ENCODE data around the gene ARFGAP3.

The ARFGAP3 gene

GRCh38 chr22:42897960-42898359 is 40.9 kb upstream of the ARFGAP3 start:
- TF ChIP-seq CTCF (IDR thresholded peaks at IDR 0.05; ENCODE audit: extremely low read depth, insufficient read depth, missing control alignments) = no peak
- DNase-seq (ENCODE audit: low spot score) = no peak
- in situ Hi-C loops (cut with MboI; ENCODE audit: low pct_unique_long_range_greater_than_20kb, low sequenced_read_pairs, unreplicated experiment) = no loop called here

GRCh38 chr22:42895541-42895981 is 38.5 kb upstream of the ARFGAP3 start:
- no peak for DNase-seq (ENCODE audit: low spot score)
- in situ Hi-C loops (cut with MboI; ENCODE audit: low pct_unique_long_range_greater_than_20kb, low sequenced_read_pairs, unreplicated experiment) = no loop called here
- no peak for TF ChIP-seq CTCF (IDR thresholded peaks at IDR 0.05; ENCODE audit: extremely low read depth, insufficient read depth, missing control alignments)

GRCh38 chr22:42895087-42895486 is 38.0 kb upstream of the ARFGAP3 start:
- no peak for TF ChIP-seq CTCF (IDR thresholded peaks at IDR 0.05; ENCODE audit: extremely low read depth, insufficient read depth, missing control alignments)
- peak; percentile 71 for DNase-seq (ENCODE audit: low spot score)
- in situ Hi-C loops (cut with MboI; ENCODE audit: low pct_unique_long_range_greater_than_20kb, low sequenced_read_pairs, unreplicated experiment) = no loop called here

- TF ChIP-seq CTCF (IDR thresholded peaks at IDR 0.05; ENCODE audit: extremely low read depth, insufficient read depth, missing control alignments) = no peak
- in situ Hi-C loops (cut with MboI; ENCODE audit: low pct_unique_long_range_greater_than_20kb, low sequenced_read_pairs, unreplicated experiment) = no loop called here
- no peak for DNase-seq (ENCODE audit: low spot score)
These were observed 36.5 kb upstream of the ARFGAP3 start for GRCh38 chr22:42893371-42894150.

- in situ Hi-C loops (cut with MboI; ENCODE audit: low pct_unique_long_range_greater_than_20kb, low sequenced_read_pairs, unreplicated experiment) = no loop called here
- no peak for TF ChIP-seq CTCF (IDR thresholded peaks at IDR 0.05; ENCODE audit: extremely low read depth, insufficient read depth, missing control alignments)
- DNase-seq (ENCODE audit: low spot score) = no peak
These were observed 35.7 kb upstream of the ARFGAP3 start for GRCh38 chr22:42892571-42893316.

- no peak for TF ChIP-seq CTCF (IDR thresholded peaks at IDR 0.05; ENCODE audit: extremely low read depth, insufficient read depth, missing control alignments)
- in situ Hi-C loops (cut with MboI; ENCODE audit: low pct_unique_long_range_greater_than_20kb, low sequenced_read_pairs, unreplicated experiment) = no loop called here
- no peak for DNase-seq (ENCODE audit: low spot score)
These were observed 35.1 kb upstream of the ARFGAP3 start for GRCh38 chr22:42892156-42892555.

Measured in GM13977 (cell line).